OCI-LY7 (cell line): ENCODE data around the gene TPRG1. TPM values are rescaled to one million over a fixed set of nuclear protein-coding genes. Genes with fewer than 3 reads are reported as not detected.

Experiments used
- BruUV-seq: library from RNA; stranded (reverse); fragments of 400-500 nt; replicated peaks from 2 replicates; lab custom pipeline; 2021; lab: Mats Ljungman, UMichigan
- CTCF ChIA-PET: fragments of 300-600 bp; sonication (Branson Sonifier 250); formaldehyde crosslinking; loops from one replicate; lab custom pipeline; 2022; ENCODE audit warnings: antibody characterized with exemption; ENCODE audit not compliant: unreplicated experiment; lab: Charles Lee
- POLR2A ChIA-PET: fragments of 300-600 bp; sonication (Branson Sonifier 250); formaldehyde crosslinking; loops from one replicate; lab custom pipeline; 2022; ENCODE audit warnings: antibody characterized with exemption; lab: Charles Lee
- DNase-seq: peaks from one replicate; pipeline ENCODE4 v3.0.0-alpha.2; 2015; ENCODE audit warnings: low spot score
- H2AFZ ChIP-seq: fragments of 200-600 bp; sonication (generic), shearing (Covaris generic); 2 replicates; pipeline ENCODE4 v1.6.1; 2014; ENCODE audit warnings: mild to moderate bottlenecking, antibody characterized with exemption, low read length, moderate library complexity
- H3K27ac ChIP-seq: fragments of 200-600 bp; sonication (generic); 2 replicates; pipeline ENCODE4 v1.5.1; 2014; ENCODE audit warnings: mixed run types, low read depth, mild to moderate bottlenecking, moderate library complexity, low read length, inconsistent platforms; ENCODE audit not compliant: poor library complexity, severe bottlenecking
- H3K36me3 ChIP-seq: fragments of 200-600 bp; sonication (generic); 2 replicates; pipeline ENCODE4 v1.6.1; 2014; ENCODE audit warnings: mild to moderate bottlenecking, antibody characterized with exemption, low read length, moderate library complexity, mixed read lengths; ENCODE audit not compliant: insufficient read depth
- H3K4me1 ChIP-seq: fragments of 200-600 bp; sonication (generic); 2 replicates; pipeline ENCODE4 v1.5.1; 2014; ENCODE audit warnings: mild to moderate bottlenecking, low read length; ENCODE audit not compliant: insufficient read depth, poor library complexity, severe bottlenecking
- H3K4me2 ChIP-seq: fragments of 200-600 bp; sonication (generic); 2 replicates; pipeline ENCODE4 v1.6.1; 2014; ENCODE audit warnings: mild to moderate bottlenecking, low read length
- H3K4me3 ChIP-seq: fragments of 200-600 bp; sonication (generic); 2 replicates; pipeline ENCODE4 v1.5.1; 2014; ENCODE audit warnings: mild to moderate bottlenecking, low read depth, low read length; ENCODE audit not compliant: poor library complexity, severe bottlenecking
- H3K79me2 ChIP-seq: fragments of 200-600 bp; sonication (generic); 2 replicates; pipeline ENCODE4 v1.6.1; 2016; ENCODE audit warnings: low read depth, mild to moderate bottlenecking, low read length, moderate library complexity, mixed read lengths; ENCODE audit not compliant: insufficient read depth
- H3K9me2 ChIP-seq: fragments of 200-600 bp; sonication (generic); 2 replicates; pipeline ENCODE4 v1.6.1; 2016; ENCODE audit warnings: mild to moderate bottlenecking, low read length, mixed read lengths; ENCODE audit not compliant: insufficient read depth
- H3K9me3 ChIP-seq: fragments of 200-600 bp; sonication (generic); 2 replicates; pipeline ENCODE4 v1.6.1; 2014; ENCODE audit warnings: mild to moderate bottlenecking, mixed run types, low read length, mixed read lengths
- H4K20me1 ChIP-seq: fragments of 200-600 bp; sonication (generic); 2 replicates; pipeline ENCODE4 v1.6.1; 2014; ENCODE audit warnings: mild to moderate bottlenecking, antibody characterized with exemption, low read length, moderate library complexity, mixed read lengths; ENCODE audit not compliant: insufficient read depth
- EZH2phosphoT487 ChIP-seq: fragments of 200-600 bp; sonication (generic); IDR thresholded peaks from 2 replicates; pipeline ENCODE4 v1.6.1; 2018; ENCODE audit warnings: low read depth, borderline replicate concordance, mild to moderate bottlenecking, mixed run types, antibody characterized with exemption, low read length, moderate library complexity, mixed read lengths
- intact Hi-C: fragments of 100-400 bp; cut with micrococcal nuclease; formaldehyde crosslinking; loops from one replicate; pipeline ENCODE4 v1.10.0; 2022; ENCODE audit not compliant: unreplicated experiment
- total RNA-seq, 2 experiments: library from RNA; depleted of rRNA in 1 of 2; stranded (reverse); fragments of >200 nt in 1 of 2; shearing (Covaris generic) in 1 of 2; gene quantifications; 2 replicates each; pipeline ENCODE4 v1.2.3, GENCODE V29; 2014 to 2022
- TF ChIP-seq, protein P1 (sequence below): fragments of 200-600 bp; sonication (generic); conservative IDR thresholded peaks from 2 replicates; pipeline ENCODE4 v1.5.1; 2014; ENCODE audit warnings: mild to moderate bottlenecking, antibody characterized with exemption, low read length, moderate library complexity, mixed read lengths

TPRG1 gene
- total RNA-seq, 2 experiments from 2014 or later, result 0.92 TPM; not detected in 1

DNA sequence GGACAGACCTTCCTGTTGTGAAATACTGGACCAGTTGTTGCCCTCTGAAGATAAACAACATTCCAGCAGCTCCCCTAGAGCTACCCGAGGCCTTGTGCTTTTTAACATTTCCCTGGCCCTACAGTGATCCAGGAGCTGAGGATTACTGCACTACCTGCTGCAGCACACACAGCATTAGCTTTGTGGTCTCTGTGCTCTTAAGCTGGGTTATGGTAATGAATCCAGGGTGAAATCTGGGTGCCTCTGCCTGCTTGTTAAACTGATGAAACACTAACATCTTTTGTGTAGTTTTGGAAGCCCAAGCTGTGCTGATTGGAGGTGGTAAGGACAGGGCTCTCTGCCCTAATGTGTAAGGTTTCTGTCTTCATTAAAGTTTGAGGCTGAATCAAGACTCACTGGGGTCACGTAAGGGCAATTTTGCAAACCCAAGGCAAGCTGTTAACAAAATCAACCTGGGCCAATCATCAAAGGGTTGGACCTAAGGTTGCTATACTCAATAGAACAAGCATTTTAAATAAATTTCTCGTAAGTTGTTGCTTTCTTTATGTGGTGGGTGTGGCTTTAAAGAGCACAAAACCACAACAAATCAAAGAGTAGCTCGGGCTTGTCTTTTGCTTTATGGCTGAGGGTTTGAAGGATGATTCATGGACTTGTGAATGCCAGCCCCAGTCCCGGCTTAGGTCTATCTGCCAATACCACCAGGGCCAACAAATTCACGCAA lies 183.9 kb downstream of the TPRG1 start:
- intact Hi-C loops, result no loop called here
- no peaks in the 10 kb centered on the region for H4K20me1 ChIP-seq
- no peak overlapping the region for H2AFZ ChIP-seq
- no peaks in the 10 kb centered on the region for H3K79me2 ChIP-seq
- no peaks in the 10 kb centered on the region for H3K36me3 ChIP-seq
- no peak overlapping the region for H3K27ac ChIP-seq
- ChIA-PET CTCF (no interaction called here), POLR2A (interaction anchor here (0.6 to 2.1 kb wide), 9 partner anchors 8 to 1929 kb away, joined by 3 to 11 read pairs (median 3); no protein-coding TSS in a partner anchor)
- TF ChIP-seq EZH2phosphoT487, result no peak
- TF ChIP-seq, protein P1, sequence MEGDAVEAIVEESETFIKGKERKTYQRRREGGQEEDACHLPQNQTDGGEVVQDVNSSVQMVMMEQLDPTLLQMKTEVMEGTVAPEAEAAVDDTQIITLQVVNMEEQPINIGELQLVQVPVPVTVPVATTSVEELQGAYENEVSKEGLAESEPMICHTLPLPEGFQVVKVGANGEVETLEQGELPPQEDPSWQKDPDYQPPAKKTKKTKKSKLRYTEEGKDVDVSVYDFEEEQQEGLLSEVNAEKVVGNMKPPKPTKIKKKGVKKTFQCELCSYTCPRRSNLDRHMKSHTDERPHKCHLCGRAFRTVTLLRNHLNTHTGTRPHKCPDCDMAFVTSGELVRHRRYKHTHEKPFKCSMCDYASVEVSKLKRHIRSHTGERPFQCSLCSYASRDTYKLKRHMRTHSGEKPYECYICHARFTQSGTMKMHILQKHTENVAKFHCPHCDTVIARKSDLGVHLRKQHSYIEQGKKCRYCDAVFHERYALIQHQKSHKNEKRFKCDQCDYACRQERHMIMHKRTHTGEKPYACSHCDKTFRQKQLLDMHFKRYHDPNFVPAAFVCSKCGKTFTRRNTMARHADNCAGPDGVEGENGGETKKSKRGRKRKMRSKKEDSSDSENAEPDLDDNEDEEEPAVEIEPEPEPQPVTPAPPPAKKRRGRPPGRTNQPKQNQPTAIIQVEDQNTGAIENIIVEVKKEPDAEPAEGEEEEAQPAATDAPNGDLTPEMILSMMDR, result no peak
- no peaks in the 10 kb centered on the region for H3K4me1 ChIP-seq
- no peak overlapping the region for H3K4me2 ChIP-seq
- DNase-seq, result no peak
- no peak overlapping the region for H3K4me3 ChIP-seq
- no peaks in the 10 kb centered on the region for H3K9me2 ChIP-seq
- no peaks in the 10 kb centered on the region for H3K9me3 ChIP-seq
- BruUV-seq, result no TSS peak

DNA sequence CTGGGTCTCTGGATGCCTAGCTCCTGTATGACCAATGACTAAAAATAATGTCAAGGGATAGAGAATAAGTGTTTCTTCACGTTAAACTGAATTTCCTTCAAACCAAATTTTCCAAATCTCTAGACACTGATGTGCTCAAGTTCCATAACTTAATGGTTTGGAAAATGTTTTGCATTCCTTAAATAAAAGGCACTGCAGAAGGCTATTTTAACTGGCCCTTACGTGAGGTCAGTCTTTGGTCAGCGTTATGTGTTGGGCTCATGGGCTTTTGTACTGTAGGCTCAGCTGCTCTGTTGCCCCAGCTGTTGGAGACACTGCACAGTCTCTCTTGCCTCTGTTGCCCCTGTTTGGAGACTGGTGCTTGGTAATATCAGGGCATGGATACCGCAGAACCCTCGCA lies 188.5 kb downstream of the TPRG1 start:
- H3K4me3 ChIP-seq, result no peak overlapping the region
- no peaks in the 10 kb centered on the region for H3K9me3 ChIP-seq
- no peak overlapping the region for H3K27ac ChIP-seq
- BruUV-seq, result no TSS peak
- no peak overlapping the region for H2AFZ ChIP-seq
- H3K4me1 ChIP-seq, result no peaks in the 10 kb centered on the region
- H4K20me1 ChIP-seq, result no peaks in the 10 kb centered on the region
- H3K9me2 ChIP-seq, result no peaks in the 10 kb centered on the region
- POLR2A ChIA-PET, result no interaction called here
- no peaks in the 10 kb centered on the region for H3K79me2 ChIP-seq
- intact Hi-C loops, result no loop called here
- no peak for TF ChIP-seq EZH2phosphoT487
- TF ChIP-seq, protein P1, result no peak
- H3K36me3 ChIP-seq, result no peaks in the 10 kb centered on the region
- no peak for DNase-seq
- CTCF ChIA-PET, result no interaction called here
- H3K4me2 ChIP-seq, result no peak overlapping the region
